Dedifferentiated amniotic fluid mesenchymal stem cell (primary cell): ENCODE data around the gene TNS1.
A peak's percentile ranks its signal among the peaks of the same experiment; 100 is the strongest.

Experiments
- DNase-seq: peaks from one replicate; pipeline ENCODE4 v3.0.0-alpha.2; 2016; ENCODE audit errors: extremely low spot score

Gene TNS1

DNA sequence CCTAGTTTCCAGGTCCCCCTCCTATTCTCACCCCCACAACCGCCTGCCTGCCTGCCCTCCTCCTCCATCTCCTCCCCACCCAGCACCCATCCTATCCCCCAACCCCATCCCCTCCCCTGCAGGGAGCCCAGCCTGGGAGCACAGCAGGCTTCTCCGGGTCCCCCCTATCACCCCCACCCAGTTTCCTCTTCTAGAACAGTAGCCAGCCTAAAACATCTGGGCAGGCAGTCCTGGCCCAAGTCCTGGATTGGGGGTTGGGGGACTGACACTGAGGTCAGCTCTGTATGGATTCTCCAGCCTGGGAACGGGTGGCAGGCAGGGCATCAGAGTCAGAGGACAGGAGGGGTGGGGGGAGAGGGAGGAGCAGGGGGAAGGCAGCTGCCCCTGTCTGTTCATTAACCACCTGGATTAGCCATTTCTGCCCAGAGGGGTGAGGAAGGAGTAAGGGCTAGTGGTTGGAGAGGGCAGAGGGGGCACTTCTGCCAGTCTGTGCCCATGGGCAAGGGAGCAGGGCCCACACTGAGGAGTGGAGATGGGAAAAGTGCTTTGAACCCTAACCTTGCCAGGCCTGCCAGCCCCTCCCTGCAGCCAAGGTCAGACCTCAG lies 60.0 kb downstream of the TNS1 start:
- no peak for DNase-seq

GRCh38 chr2:217941886-217942728 lies 60.7 kb downstream of the TNS1 start:
- DNase-seq = no peak

- DNase-seq = no peak
These were observed 61.5 kb downstream of the TNS1 start for GRCh38 chr2:217941339-217941738.

- no peak for DNase-seq
These were observed 62.3 kb downstream of the TNS1 start for GRCh38 chr2:217940261-217941220.

- DNase-seq = no peak
These were observed 63.1 kb downstream of the TNS1 start for GRCh38 chr2:217939629-217940245.

DNA sequence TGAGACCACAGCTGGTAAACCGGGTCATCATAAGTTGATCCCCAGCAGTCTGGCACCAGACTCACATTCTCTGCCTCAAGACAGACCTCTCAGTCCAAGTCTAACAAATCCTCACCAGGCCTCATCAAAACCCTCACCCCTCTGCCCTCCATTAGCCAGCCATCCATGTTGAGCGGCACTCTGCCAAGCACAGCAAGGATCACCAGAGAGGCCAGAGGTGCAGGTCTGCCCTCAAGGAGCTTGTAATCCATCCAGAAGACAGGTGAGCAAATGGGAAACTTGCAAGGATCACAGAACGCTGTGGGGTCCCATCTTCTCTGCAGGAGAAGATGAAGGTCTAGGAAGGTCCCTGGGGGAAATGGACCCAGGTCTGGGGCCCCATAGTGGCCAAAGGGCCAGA lies 63.6 kb downstream of the TNS1 start:
- DNase-seq = no peak

DNA sequence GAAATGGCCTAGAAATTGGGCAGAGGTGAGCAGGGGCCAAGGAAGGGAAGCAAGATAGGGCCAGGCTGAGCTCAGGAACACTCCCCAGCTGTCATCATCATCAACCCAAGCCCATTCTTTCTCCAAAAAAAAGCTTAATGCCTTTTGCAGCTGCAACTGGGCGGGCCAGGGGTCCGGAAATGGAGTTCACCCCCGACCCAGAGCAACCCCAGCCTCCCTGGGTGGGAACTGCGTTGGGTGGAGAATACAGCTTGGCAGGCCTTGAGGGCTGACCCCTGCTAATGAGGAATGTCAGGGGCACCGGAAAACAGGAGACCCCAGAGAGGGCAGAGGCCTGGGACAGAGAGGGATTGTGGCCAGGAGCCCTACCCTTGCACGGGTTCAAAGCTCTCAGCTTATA lies 64.8 kb downstream of the TNS1 start:
- DNase-seq = no peak

DNA sequence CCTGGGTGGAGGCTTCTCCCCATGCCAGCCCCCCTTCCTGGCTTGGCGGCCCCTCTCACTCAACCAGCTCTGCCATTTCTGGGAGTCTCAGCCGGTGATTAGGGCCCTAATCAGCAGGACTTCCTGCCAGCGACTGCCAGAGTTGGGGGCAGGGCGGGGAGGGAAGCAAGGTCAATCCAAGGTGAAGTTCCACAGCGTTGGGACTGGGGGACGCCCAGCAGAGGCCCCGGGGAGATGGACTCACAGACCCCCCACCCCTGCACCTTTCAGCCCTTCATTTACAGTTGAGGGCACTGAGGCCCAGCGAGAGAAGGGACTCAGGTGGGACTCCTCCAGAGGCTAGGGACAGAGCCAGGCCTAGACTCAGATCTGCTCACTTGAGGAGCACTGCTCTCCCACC lies 65.3 kb downstream of the TNS1 start:
- no peak for DNase-seq

- no peak for DNase-seq
These were observed 65.8 kb downstream of the TNS1 start for GRCh38 chr2:217936952-217937351.

DNA sequence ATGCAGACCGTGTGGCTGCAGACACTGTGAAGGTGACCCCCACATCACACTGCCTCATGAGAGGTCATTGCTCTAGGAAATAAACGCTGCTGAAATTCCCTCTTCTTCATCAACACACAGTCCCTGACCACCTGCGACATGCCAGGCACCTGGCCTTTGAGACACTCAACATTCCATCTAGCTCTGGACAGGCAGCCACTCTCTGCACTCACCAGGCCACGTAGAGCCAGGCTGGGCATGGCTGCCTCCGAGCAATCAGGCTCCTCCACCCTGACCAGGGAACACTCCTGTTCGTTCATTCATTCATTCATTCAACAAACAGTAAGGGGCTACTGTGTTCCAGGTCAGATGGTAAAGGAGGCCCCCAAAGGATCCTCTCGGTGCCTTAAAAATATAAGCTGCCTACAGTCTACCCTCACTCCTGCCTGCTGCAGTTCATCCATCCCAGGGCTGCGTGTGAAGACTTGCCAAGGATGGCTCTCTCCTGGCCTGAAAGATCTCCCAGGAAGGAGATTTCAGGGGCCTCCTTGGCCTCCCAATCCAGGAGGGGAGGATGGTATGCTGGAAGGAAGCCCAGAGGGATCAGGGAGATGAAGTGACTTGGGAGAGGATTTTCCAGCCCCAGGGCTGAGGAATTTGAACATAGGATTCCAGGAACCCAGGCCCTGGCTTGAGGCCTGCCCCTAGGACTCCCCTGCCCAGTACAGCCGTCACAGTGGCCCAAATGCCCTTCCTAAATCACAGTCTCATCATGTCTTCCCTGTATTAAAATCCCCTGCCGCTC lies 66.7 kb downstream of the TNS1 start:
- peak; percentile 40 for DNase-seq

- no peak for DNase-seq
These were observed 67.4 kb downstream of the TNS1 start for GRCh38 chr2:217935235-217935879.

- DNase-seq = peak; percentile 71
These were observed 68.3 kb downstream of the TNS1 start for GRCh38 chr2:217934321-217935131.

- no peak for DNase-seq
These were observed 69.2 kb downstream of the TNS1 start for GRCh38 chr2:217933617-217933993.

DNA sequence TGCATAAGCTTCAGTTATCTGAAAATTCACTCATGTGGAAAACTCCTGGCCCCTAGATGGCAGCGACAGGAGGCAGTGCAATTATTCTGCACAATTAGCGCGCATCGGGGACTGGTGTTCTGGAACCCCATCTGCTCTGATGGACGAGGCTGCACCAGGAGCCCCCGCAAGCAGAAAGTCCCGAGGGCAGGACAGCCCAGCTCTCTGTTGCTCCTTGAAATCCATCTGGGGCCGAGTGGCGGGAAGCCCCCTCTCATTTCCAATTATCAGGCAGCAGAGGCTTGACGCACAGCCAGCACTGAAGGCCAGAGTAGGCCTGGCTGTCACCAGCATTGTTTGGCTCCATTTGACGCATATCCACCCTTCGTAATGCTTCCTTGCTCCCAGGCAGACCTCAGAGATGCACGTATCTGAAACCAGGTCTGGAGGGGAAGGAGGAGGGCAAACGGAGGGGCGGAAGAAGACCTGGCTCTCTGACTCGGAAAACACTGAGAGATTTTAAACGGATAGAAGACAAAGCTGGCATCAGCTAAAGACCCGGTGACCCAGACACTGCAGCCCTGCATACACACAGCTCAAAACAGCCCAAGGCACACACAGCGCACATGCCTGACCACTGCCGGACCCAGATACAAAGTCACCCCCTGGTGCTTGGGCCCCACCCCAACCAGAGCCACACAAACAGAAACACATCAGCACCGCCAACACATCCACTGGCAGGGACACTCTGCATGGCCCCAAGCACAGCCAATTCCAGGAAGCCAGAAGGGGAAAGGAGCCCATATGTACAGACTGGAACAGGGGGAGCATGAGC lies 69.8 kb downstream of the TNS1 start:
- no peak for DNase-seq

- DNase-seq = no peak
These were observed 70.8 kb downstream of the TNS1 start for GRCh38 chr2:217931846-217932560.

- DNase-seq = no peak
These were observed 71.8 kb downstream of the TNS1 start for GRCh38 chr2:217930761-217931563.
